Caco-2 (cell line): ENCODE results near the gene CEP192. TPM values are rescaled to one million over a fixed set of nuclear protein-coding genes. Genes with fewer than 3 reads are reported as not detected.
A peak's percentile ranks its signal among the peaks of the same experiment; 100 is the strongest.

Experiments used
- BruUV-seq: library from RNA; stranded (reverse); fragments of 400-500 nt; replicated peaks from 2 replicates; lab custom pipeline; 2021; lab: Mats Ljungman, UMichigan
- CTCF ChIA-PET: fragments of 300-600 bp; sonication (Branson Sonifier 250); formaldehyde crosslinking; loops from one replicate; lab custom pipeline; 2022; ENCODE audit warnings: antibody characterized with exemption; lab: Charles Lee
- POLR2A ChIA-PET: fragments of 300-600 bp; sonication (Branson Sonifier 250); formaldehyde crosslinking; loops from one replicate; lab custom pipeline; 2022; ENCODE audit warnings: antibody characterized with exemption; lab: Charles Lee
- DNase-seq, 2 experiments: peaks; one replicate each; pipeline versions ENCODE4 v3.0.0 to v3.0.0-alpha.2; 2020 to 2022
- H3K27me3 ChIP-seq: replicated peaks from 2 replicates; pipeline ENCODE4 v1.6.0; 2011; ENCODE audit warnings: low read length; ENCODE audit not compliant: control insufficient read depth, insufficient read depth
- H3K36me3 ChIP-seq: 2 replicates; pipeline ENCODE4 v1.5.1; 2011; ENCODE audit warnings: low read length; ENCODE audit not compliant: control insufficient read depth, insufficient read depth
- H3K4me1 ChIP-seq: fragments of 250-450 bp; sonication (Bioruptor Pico); 2 replicates; pipeline ENCODE4 v1.5.1; 2020; ENCODE audit warnings: mild to moderate bottlenecking
- H3K4me3 ChIP-seq: 2 replicates; pipeline ENCODE4 v1.5.1; 2011; ENCODE audit warnings: low read depth, mild to moderate bottlenecking, control low read depth, low read length
- H3K9me3 ChIP-seq: fragments of 250-450 bp; sonication (Bioruptor Pico); 2 replicates; pipeline ENCODE4 v1.5.1; 2020; ENCODE audit warnings: mild to moderate bottlenecking, moderate library complexity
- H3K27ac Mint-ChIP-seq: one replicate; pipeline ENCODE4 v1.8.0; 2022; ENCODE audit warnings: mixed read lengths; ENCODE audit not compliant: unreplicated experiment
- H3K27me3 Mint-ChIP-seq: one replicate; pipeline ENCODE4 v1.8.0; 2022; ENCODE audit warnings: mixed read lengths; ENCODE audit not compliant: insufficient read depth, unreplicated experiment
- H3K36me3 Mint-ChIP-seq: one replicate; pipeline ENCODE4 v1.8.0; 2022; ENCODE audit warnings: mild to moderate bottlenecking, mixed read lengths; ENCODE audit not compliant: insufficient read depth, unreplicated experiment
- H3K4me1 Mint-ChIP-seq: one replicate; pipeline ENCODE4 v1.8.0; 2022; ENCODE audit warnings: low read depth, mixed read lengths; ENCODE audit not compliant: unreplicated experiment
- H3K4me3 Mint-ChIP-seq: one replicate; pipeline ENCODE4 v1.8.0; 2022; ENCODE audit warnings: mild to moderate bottlenecking, moderate library complexity, mixed read lengths; ENCODE audit not compliant: unreplicated experiment
- H3K9me3 Mint-ChIP-seq: one replicate; pipeline ENCODE4 v1.8.0; 2022; ENCODE audit warnings: mixed read lengths; ENCODE audit not compliant: unreplicated experiment
- intact Hi-C: fragments of 100-400 bp; cut with micrococcal nuclease; formaldehyde crosslinking; loops from one replicate; pipeline ENCODE4 v1.10.0; 2022; ENCODE audit not compliant: unreplicated experiment
- total RNA-seq: library from RNA; stranded (reverse); gene quantifications from 2 replicates; pipeline ENCODE4 v1.2.3, GENCODE V29; 2022
- TF ChIP-seq, protein P1 (sequence below), 2 experiments: fragments of 200-600 bp in 1 of 2; IDR thresholded peaks; 1 replicate in 1 of 2; 2 replicates in 1 of 2; pipeline versions ENCODE4 v1.5.1 to v1.8.0; 2011 to 2022; ENCODE audit warnings: antibody characterized with exemption in 1 of 2, control low read depth in 1 of 2, inconsistent platforms in 1 of 2, low read depth in 1 of 2, low read length in 1 of 2, mild to moderate bottlenecking in 1 of 2, moderate library complexity in 1 of 2; ENCODE audit not compliant: insufficient read depth in 1 of 2, severe bottlenecking in 1 of 2, unreplicated experiment in 1 of 2

CEP192 gene
- total RNA-seq, 1 experiment from 2014 or later: 33.5 TPM

DNA sequence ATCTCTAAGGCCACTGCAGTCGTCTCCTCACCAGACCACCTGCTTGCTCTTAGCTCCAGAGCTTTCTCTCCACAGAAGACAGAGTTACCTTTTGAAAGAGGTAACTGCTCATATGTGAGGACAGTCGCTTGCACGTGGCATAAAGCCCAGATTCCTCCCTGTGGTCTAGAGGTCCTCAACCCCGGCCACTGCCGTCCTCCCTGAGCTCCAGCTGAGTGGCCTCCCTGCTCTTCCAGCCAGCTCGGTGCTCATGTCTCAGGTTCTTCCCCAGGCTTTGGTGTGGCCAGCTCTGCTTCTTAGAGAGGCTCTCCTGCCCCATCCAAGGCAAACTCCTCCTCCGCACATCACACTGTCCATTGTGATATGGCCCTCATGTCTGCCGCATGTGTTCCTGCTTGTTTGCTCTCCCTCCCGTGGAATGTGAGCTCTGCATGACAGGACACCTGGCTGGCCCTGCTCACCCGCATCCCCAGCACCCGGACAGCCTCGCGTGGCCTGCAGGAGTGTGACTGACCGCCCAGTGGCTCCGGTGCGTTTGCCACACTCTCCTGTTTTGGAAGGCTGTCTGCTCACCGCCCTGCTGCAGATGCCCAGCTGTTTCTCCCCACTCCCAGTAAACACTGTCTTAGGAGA, 135.9 kb downstream of the CEP192 start:
- no peaks in the 10 kb centered on the region for H3K9me3 Mint-ChIP-seq
- CTCF ChIA-PET: no interaction called here
- no peaks in the 10 kb centered on the region for H3K4me1 ChIP-seq
- H3K4me3 Mint-ChIP-seq: no peak overlapping the region
- no peak for DNase-seq
- peak overlapping the region; percentile 31 for H3K27ac Mint-ChIP-seq
- H3K9me3 ChIP-seq: no peaks in the 10 kb centered on the region
- POLR2A ChIA-PET: no interaction called here
- peaks cover 50% of the 10 kb centered on the region for H3K36me3 Mint-ChIP-seq
- no TSS peak for BruUV-seq
- H3K4me1 Mint-ChIP-seq: no peaks in the 10 kb centered on the region
- H3K27me3 ChIP-seq: no peaks in the 10 kb centered on the region
- intact Hi-C loops: no loop called here
- no peak overlapping the region for H3K4me3 ChIP-seq
- H3K27me3 Mint-ChIP-seq: no peaks in the 10 kb centered on the region
- no peaks in the 10 kb centered on the region; the same call in 1 of the 2 replicates for H3K36me3 ChIP-seq
- TF ChIP-seq, protein P1, sequence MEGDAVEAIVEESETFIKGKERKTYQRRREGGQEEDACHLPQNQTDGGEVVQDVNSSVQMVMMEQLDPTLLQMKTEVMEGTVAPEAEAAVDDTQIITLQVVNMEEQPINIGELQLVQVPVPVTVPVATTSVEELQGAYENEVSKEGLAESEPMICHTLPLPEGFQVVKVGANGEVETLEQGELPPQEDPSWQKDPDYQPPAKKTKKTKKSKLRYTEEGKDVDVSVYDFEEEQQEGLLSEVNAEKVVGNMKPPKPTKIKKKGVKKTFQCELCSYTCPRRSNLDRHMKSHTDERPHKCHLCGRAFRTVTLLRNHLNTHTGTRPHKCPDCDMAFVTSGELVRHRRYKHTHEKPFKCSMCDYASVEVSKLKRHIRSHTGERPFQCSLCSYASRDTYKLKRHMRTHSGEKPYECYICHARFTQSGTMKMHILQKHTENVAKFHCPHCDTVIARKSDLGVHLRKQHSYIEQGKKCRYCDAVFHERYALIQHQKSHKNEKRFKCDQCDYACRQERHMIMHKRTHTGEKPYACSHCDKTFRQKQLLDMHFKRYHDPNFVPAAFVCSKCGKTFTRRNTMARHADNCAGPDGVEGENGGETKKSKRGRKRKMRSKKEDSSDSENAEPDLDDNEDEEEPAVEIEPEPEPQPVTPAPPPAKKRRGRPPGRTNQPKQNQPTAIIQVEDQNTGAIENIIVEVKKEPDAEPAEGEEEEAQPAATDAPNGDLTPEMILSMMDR (IDR thresholded peaks at IDR 0.05; ENCODE audit: insufficient read depth in 1 of 2, low read depth in 1 of 2, low read length in 1 of 2, severe bottlenecking in 1 of 2, unreplicated experiment in 1 of 2): no peak

DNA sequence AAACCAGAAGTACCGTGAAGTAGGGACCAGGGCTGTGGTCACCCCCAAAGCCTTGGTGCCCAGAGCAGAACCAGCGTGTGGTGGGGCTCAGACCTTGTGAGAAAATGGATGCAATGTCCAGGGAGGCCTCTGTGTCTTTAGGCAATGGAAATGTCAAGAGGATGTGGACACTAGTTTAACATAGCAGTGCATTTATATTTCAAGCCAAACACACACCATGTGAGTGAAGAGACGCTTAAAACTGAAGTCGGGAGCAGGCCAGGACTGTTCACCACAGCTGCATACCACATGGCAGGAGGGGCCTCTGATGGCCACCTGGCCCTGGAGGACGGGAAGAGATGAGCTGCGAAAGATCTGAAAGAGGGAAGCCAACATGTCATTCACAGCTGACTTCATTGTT, 140.1 kb downstream of the CEP192 start:
- H3K4me3 Mint-ChIP-seq: no peak overlapping the region
- TF ChIP-seq, protein P1 (IDR thresholded peaks at IDR 0.05; ENCODE audit: insufficient read depth in 1 of 2, low read depth in 1 of 2, low read length in 1 of 2, severe bottlenecking in 1 of 2, unreplicated experiment in 1 of 2): no peak
- H3K27ac Mint-ChIP-seq: no peak overlapping the region
- peaks cover 31% of the 10 kb centered on the region for H3K36me3 Mint-ChIP-seq
- no peaks in the 10 kb centered on the region; the same call in 1 of the 2 replicates for H3K36me3 ChIP-seq
- ChIA-PET CTCF (no interaction called here), POLR2A (no interaction called here)
- H3K4me1 Mint-ChIP-seq: no peaks in the 10 kb centered on the region
- H3K27me3 ChIP-seq: no peaks in the 10 kb centered on the region
- BruUV-seq: no TSS peak
- intact Hi-C loops: no loop called here
- no peak for DNase-seq
- H3K9me3 ChIP-seq: 0 out of 2 replicates have a peak, but pooled peaks cover 9% of the 10 kb centered on the region
- no peaks in the 10 kb centered on the region for H3K9me3 Mint-ChIP-seq
- no peaks in the 10 kb centered on the region for H3K27me3 Mint-ChIP-seq
- no peak overlapping the region for H3K4me3 ChIP-seq
- H3K4me1 ChIP-seq: no peaks in the 10 kb centered on the region; the same call in 1 of the 2 replicates

DNA sequence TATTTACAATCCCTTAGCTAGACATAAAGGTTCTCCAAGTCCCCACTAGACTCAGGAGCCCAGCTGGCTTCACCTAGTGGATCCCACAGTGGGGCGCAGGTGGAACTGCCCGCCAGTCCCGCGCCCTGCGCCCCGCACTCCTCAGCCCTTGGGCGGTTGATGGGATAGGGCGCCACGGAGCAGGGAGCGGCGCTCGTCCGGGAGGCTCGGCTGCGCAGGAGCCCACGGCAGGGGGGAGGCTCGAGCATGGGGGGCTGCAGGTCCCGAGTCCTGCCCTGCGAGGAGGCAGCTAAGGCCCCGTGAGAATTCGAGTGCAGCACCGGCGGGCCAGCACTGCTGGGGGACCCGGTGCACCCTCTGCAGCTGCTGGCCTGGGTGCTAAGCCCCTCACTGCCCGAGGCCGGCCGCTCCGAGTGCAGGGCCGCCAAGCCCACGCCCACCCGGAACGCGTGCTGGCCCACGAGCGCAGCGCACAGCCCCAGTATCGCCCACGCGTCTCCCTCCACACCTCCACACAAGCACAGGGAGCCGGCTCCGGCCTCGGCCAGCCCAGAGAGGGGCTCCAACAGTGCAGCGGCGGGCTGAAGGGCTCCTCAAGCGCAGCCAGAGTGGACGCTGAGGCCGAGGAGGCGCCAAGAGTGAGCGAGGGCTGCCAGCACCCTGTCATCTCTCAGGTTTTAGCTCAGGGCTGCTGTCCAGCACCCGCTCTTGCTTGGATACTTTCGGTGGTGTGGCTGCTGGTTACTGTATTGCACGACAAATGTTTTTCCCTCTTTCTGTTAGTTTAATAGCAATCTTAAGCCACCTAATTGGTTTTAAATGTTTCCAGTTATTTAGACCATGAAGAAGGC, 143.6 kb downstream of the CEP192 start:
- Histone ChIP-seq H3K36me3 (no peaks in the 10 kb centered on the region), H3K9me3 (0 out of 2 replicates have a peak, but pooled peaks cover 9% of the 10 kb centered on the region), H3K4me3 (no peak overlapping the region), H3K27me3 (no peaks in the 10 kb centered on the region), H3K4me1 (peaks cover 6% of the 10 kb centered on the region)
- Mint-ChIP-seq H3K27ac (no peak overlapping the region), H3K4me3 (peak overlapping the region; percentile 98), H3K27me3 (no peaks in the 10 kb centered on the region), H3K36me3 (peaks cover 26% of the 10 kb centered on the region), H3K9me3 (no peaks in the 10 kb centered on the region), H3K4me1 (peaks cover 7% of the 10 kb centered on the region)
- CTCF ChIA-PET: interaction anchor here (1.2 kb wide), 1 partner anchor 25 kb away, joined by 3 read pairs; no protein-coding TSS in a partner anchor
- intact Hi-C loops: no loop called here
- DNase-seq: no peak
- POLR2A ChIA-PET: no interaction called here
- BruUV-seq: no TSS peak
- TF ChIP-seq, protein P1 (IDR thresholded peaks at IDR 0.05; ENCODE audit: insufficient read depth in 1 of 2, low read depth in 1 of 2, low read length in 1 of 2, severe bottlenecking in 1 of 2, unreplicated experiment in 1 of 2): no peak
